Esophagus squamous epithelium (tissue), 5 donors: ENCODE measurements around the gene CENPP. TPM values are rescaled to one million over a fixed set of nuclear protein-coding genes. Genes with fewer than 3 reads are reported as not detected.

Experiments used
- DNase-seq: peaks from one replicate; lab custom pipeline; 2025; lab: John Stamatoyannopoulos, UW
- H3K27ac ChIP-seq, 4 donors: fragments of 200-600 bp; sonication (generic); one replicate each; pipeline ENCODE4 v1.5.1; 2016 to 2019; ENCODE audit warnings: mild to moderate bottlenecking in 1 of 4
- H3K27me3 ChIP-seq, 4 donors: fragments of 200-600 bp; sonication (generic); 1 replicate in 3 of 4; 2 replicates in 1 of 4; pipeline versions ENCODE4 v1.5.1 to v1.6.0; 2017 to 2021; ENCODE audit warnings: antibody characterized with exemption in 1 of 4
- H3K36me3 ChIP-seq, 3 donors: fragments of 200-600 bp; sonication (generic); one replicate each; pipeline ENCODE4 v1.5.1; 2016 to 2019
- H3K4me1 ChIP-seq, 3 donors: fragments of 200-600 bp; sonication (generic); one replicate each; pipeline ENCODE4 v1.5.1; 2017 to 2019
- H3K4me3 ChIP-seq, 4 donors: fragments of 200-600 bp; sonication (generic); 1 replicate in 3 of 4; 2 replicates in 1 of 4; pipeline ENCODE4 v1.5.1; 2016 to 2019; ENCODE audit warnings: mild to moderate bottlenecking in 2 of 4, moderate library complexity in 1 of 4
- H3K9me3 ChIP-seq, 3 donors: fragments of 200-600 bp; sonication (generic); one replicate each; pipeline ENCODE4 v1.5.1; 2016 to 2019
- POLR2A ChIP-seq, 4 donors: fragments of 450-650 bp; IDR thresholded peaks; one replicate each; pipeline ENCODE4 v1.6.1; 2017; ENCODE audit warnings: antibody characterized with exemption in 4 of 4, mild to moderate bottlenecking in 4 of 4, moderate library complexity in 3 of 4
- WGBS, 2 donors: methylation state at CpG; one replicate each; pipeline ENCODE4 v1.1.5; 2018; 5-methylcytosine and 5-hydroxymethylcytosine counted together
- intact Hi-C: fragments of 100-400 bp; cut with DNase I; formaldehyde crosslinking; loops from one replicate; pipeline ENCODE4 v1.15.0; 2022
- total RNA-seq, 4 donors: library from RNA; depleted of rRNA; stranded (reverse); fragments of >200 nt; gene quantifications; one replicate each; pipeline ENCODE4 v1.1.0, GENCODE V29; 2016
- TF ChIP-seq, protein P1 (sequence below), 6 experiments: fragments of 450-650 bp in 4 of 6; fragments of 200-600 bp in 2 of 6; sonication (generic) in 2 of 6; IDR thresholded peaks; one replicate each; pipeline ENCODE4 v1.5.1; 2016 to 2019; ENCODE audit warnings: antibody characterized with exemption in 6 of 6, mild to moderate bottlenecking in 4 of 6, moderate library complexity in 4 of 6
- donor health status: DM: yes; HTN: yes; CAD: no.

CENPP gene
- total RNA-seq, 4 donors from 2014 or later, result 6.0 to 10.7 (median 7.5) TPM

DNA sequence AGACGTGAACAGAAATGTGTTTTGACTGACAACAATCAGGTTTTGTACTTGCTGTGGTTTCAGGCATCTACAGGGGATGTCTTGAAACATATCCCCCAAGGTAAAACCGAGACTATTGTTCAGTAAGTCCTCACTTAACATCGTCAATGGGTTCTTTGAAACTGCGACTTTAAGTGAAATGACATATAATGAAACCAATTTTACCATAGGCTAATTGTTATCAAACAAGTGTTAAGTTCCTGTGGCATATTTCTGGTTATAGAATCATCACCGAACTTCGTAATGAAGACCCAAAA is 114.9 kb downstream of the CENPP start:
- Histone ChIP-seq H3K4me1 (peaks cover 0 to 7% (median 0%) of the 10 kb centered on the region in 3 donors), H3K36me3 (no peaks in the 10 kb centered on the region), H3K4me3 (no peak overlapping the region), H3K27me3 (no peaks in the 10 kb centered on the region), H3K9me3 (no peaks in the 10 kb centered on the region), H3K27ac (no peak overlapping the region)
- WGBS, 2 donors, result 75 to 82% methylated on average over 6 of the region's 6 CpGs
- intact Hi-C loops, result no loop called here
- DNase-seq, result no peak
- no peak for TF ChIP-seq POLR2A (IDR thresholded peaks at IDR 0.05)
- TF ChIP-seq, protein P1, sequence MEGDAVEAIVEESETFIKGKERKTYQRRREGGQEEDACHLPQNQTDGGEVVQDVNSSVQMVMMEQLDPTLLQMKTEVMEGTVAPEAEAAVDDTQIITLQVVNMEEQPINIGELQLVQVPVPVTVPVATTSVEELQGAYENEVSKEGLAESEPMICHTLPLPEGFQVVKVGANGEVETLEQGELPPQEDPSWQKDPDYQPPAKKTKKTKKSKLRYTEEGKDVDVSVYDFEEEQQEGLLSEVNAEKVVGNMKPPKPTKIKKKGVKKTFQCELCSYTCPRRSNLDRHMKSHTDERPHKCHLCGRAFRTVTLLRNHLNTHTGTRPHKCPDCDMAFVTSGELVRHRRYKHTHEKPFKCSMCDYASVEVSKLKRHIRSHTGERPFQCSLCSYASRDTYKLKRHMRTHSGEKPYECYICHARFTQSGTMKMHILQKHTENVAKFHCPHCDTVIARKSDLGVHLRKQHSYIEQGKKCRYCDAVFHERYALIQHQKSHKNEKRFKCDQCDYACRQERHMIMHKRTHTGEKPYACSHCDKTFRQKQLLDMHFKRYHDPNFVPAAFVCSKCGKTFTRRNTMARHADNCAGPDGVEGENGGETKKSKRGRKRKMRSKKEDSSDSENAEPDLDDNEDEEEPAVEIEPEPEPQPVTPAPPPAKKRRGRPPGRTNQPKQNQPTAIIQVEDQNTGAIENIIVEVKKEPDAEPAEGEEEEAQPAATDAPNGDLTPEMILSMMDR (IDR thresholded peaks at IDR 0.05), result no peak

GRCh38 chr9:92444841-92445240 is 119.1 kb downstream of the CENPP start:
- no peak overlapping the region for H3K27ac ChIP-seq
- peaks cover 0 to 7% (median 0%) of the 10 kb centered on the region in 3 donors for H3K4me1 ChIP-seq
- TF ChIP-seq POLR2A (IDR thresholded peaks at IDR 0.05), result no peak
- TF ChIP-seq, protein P1 (IDR thresholded peaks at IDR 0.05), result no peak
- H3K36me3 ChIP-seq, result no peaks in the 10 kb centered on the region
- no peaks in the 10 kb centered on the region for H3K9me3 ChIP-seq
- no peaks in the 10 kb centered on the region for H3K27me3 ChIP-seq
- DNase-seq, result no peak
- intact Hi-C loops, result no loop called here
- H3K4me3 ChIP-seq, result no peak overlapping the region
- WGBS, 2 donors, result 20 to 75% methylated on average over 3 of the region's 4 CpGs

DNA sequence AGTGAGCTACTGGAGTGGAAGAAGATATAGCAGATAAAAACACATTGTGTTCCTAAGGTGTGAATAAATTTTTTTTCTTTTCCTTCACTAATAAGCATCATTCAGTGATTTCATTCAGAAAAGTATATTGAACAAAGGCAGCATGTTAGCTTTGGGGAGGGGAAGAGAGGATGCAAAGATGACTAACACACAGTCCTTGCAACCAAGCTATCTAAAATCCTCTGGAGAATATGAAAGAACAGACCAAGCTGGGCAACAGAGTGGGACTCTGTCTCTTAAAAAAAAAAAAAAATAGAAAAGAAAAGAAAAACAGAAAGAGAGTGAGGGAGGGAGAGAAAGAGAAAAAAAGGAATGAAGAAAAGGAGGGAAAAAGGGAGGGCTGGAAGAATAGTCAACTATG is 120.8 kb downstream of the CENPP start:
- H3K9me3 ChIP-seq, result no peaks in the 10 kb centered on the region
- H3K27me3 ChIP-seq, result no peaks in the 10 kb centered on the region
- H3K4me3 ChIP-seq, result no peak overlapping the region
- no peak overlapping the region for H3K27ac ChIP-seq
- TF ChIP-seq, protein P1 (IDR thresholded peaks at IDR 0.05), result no peak
- TF ChIP-seq POLR2A (IDR thresholded peaks at IDR 0.05), result no peak
- intact Hi-C loops, result no loop called here
- H3K36me3 ChIP-seq, result no peaks in the 10 kb centered on the region
- H3K4me1 ChIP-seq, result peaks cover 0 to 7% (median 0%) of the 10 kb centered on the region in 3 donors
- DNase-seq, result no peak

DNA sequence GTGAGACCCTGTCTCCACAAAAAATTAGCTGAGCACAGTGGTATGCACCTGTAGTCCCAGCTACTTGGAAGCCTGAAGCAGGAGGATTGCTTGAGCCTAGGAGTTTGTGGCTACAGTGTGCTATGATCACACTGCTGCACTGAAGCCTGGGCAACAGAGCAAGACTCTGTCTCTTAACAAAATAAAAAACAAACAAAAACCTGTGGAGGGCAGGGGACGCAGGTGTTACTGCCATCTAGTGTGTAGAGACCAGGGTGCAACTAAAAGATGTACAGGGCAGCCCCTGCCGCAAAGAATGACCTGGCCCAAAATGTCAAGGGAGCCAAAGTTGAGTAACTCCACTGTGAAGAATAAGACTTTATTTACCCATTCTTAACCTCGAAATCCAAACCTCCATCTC is 129.5 kb downstream of the CENPP start:
- intact Hi-C loops, result no loop called here
- WGBS, 2 donors, result 81 to 96% methylated on average over 3 of the region's 3 CpGs
- no peak overlapping the region for H3K27ac ChIP-seq
- no peak overlapping the region for H3K4me3 ChIP-seq
- H3K36me3 ChIP-seq, result no peaks in the 10 kb centered on the region
- no peaks in the 10 kb centered on the region for H3K9me3 ChIP-seq
- DNase-seq, result no peak
- H3K4me1 ChIP-seq, result no peaks in the 10 kb centered on the region
- no peaks in the 10 kb centered on the region for H3K27me3 ChIP-seq
- TF ChIP-seq, protein P1 (IDR thresholded peaks at IDR 0.05), result peak in 1 of 6 experiments; percentile 26
- TF ChIP-seq POLR2A (IDR thresholded peaks at IDR 0.05), result no peak

DNA sequence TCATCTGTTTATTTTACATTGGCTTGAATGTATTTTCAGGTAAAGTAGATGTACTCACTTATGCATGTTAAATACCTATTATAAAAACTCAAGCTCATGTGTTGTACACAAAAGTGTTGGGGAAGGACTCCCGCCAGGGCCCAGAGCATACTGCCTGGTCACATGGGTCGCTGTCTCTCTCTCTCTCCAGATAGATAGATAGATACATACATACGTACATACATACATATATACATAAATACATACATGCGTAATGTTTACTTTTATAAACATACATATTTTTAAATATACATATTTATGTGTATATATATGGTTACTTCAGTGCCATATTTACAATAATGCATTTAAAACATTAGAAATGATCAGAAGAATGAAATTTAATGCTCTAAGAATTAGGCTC is 131.8 kb downstream of the CENPP start:
- no peak for DNase-seq
- H3K4me1 ChIP-seq, result no peaks in the 10 kb centered on the region
- TF ChIP-seq, protein P1 (IDR thresholded peaks at IDR 0.05), result no peak
- no peak for TF ChIP-seq POLR2A (IDR thresholded peaks at IDR 0.05)
- intact Hi-C loops, result no loop called here
- H3K27me3 ChIP-seq, result no peaks in the 10 kb centered on the region
- no peaks in the 10 kb centered on the region for H3K9me3 ChIP-seq
- H3K4me3 ChIP-seq, result no peak overlapping the region
- WGBS, 2 donors, result 89 to 93% methylated on average over 4 of the region's 4 CpGs
- H3K36me3 ChIP-seq, result no peaks in the 10 kb centered on the region
- H3K27ac ChIP-seq, result no peak overlapping the region
